Stomach (tissue), 9 donors: ENCODE data around the gene STAU1. TPM values are rescaled to one million over a fixed set of nuclear protein-coding genes. Genes with fewer than 3 reads are reported as not detected.
"Not testable (repeated sequence)": the region's sequence is repeated elsewhere in the genome, so short reads cannot be mapped to it uniquely, and the experiment has no call there.

Experiments used
- DNase-seq, 2 donors: peaks; one replicate each; pipeline versions ENCODE4 v3.0.0 to v3.0.0-alpha.2; 2013 to 2019
- H3K27ac ChIP-seq, 5 donors: fragments of 200-600 bp in 4 of 5; sonication (generic) in 4 of 5; one replicate each; pipeline ENCODE4 v1.5.1; 2013 to 2019; ENCODE audit warnings: mild to moderate bottlenecking in 1 of 5, moderate library complexity in 1 of 5
- H3K27me3 ChIP-seq, 3 donors: fragments of 200-600 bp; sonication (generic); one replicate each; pipeline ENCODE4 v1.5.1; 2017 to 2019; ENCODE audit warnings: mixed run types in 1 of 3
- H3K36me3 ChIP-seq, 4 donors: fragments of 200-600 bp; sonication (generic); 1 replicate in 3 of 4; 2 replicates in 1 of 4; pipeline ENCODE4 v1.5.1; 2016 to 2019
- H3K4me1 ChIP-seq, 4 donors: fragments of 200-600 bp; sonication (generic); one replicate each; pipeline ENCODE4 v1.5.1; 2016 to 2019
- H3K4me3 ChIP-seq, 4 donors: fragments of 200-600 bp; sonication (generic) in 3 of 4; one replicate each; pipeline ENCODE4 v1.5.1; 2016 to 2019; ENCODE audit warnings: mild to moderate bottlenecking in 1 of 4
- H3K9me3 ChIP-seq, 4 donors: fragments of 200-600 bp; sonication (generic); one replicate each; pipeline ENCODE4 v1.5.1; 2016 to 2019
- CTCF ChIP-seq, 7 experiments: fragments of 450-650 bp in 4 of 7; fragments of 200-600 bp in 3 of 7; sonication (generic) in 3 of 7; IDR thresholded peaks; one replicate each; pipeline ENCODE4 v1.5.1; 2016 to 2019; ENCODE audit warnings: antibody characterized with exemption in 7 of 7, control low read depth in 2 of 7, mild to moderate bottlenecking in 1 of 7
- EP300 ChIP-seq: sonication (generic); formaldehyde crosslinking; IDR thresholded peaks from one replicate; pipeline ENCODE4 v1.6.1; 2017; ENCODE audit warnings: antibody characterized with exemption
- POLR2A ChIP-seq, 4 donors: fragments of 450-650 bp; IDR thresholded peaks; one replicate each; pipeline ENCODE4 v1.6.1; 2016; ENCODE audit warnings: antibody characterized with exemption in 4 of 4, control low read depth in 2 of 4, mild to moderate bottlenecking in 1 of 4, moderate library complexity in 1 of 4
- POLR2AphosphoS5 ChIP-seq, 3 donors: sonication (generic); formaldehyde crosslinking; IDR thresholded peaks; one replicate each; pipeline ENCODE4 v1.6.1; 2016; ENCODE audit warnings: antibody characterized with exemption in 3 of 3
- WGBS, 5 donors: extraction: QIAGEN DNeasy Blood & Tissue Kit in 3 of 5; methylation state at CpG; one replicate each; pipeline versions ENCODE4 v1.1.5 to v1.1.7; 2013 to 2018; 5-methylcytosine and 5-hydroxymethylcytosine counted together
- intact Hi-C: fragments of 100-400 bp; cut with DNase I; formaldehyde crosslinking; loops from one replicate; pipeline ENCODE4 v1.15.1; 2023; ENCODE audit warnings: low total_unique reads
- polyA plus RNA-seq, 3 donors: library from polyadenylated mRNA; stranded (reverse); fragments of 200-250 nt; gene quantifications; one replicate each; pipeline ENCODE4 v1.2.3, GENCODE V29; 2013
- total RNA-seq, 5 donors: library from RNA; depleted of rRNA; stranded (reverse); fragments of >200 nt; gene quantifications; one replicate each; pipeline versions ENCODE4 v1.1.0 to v1.2.3, GENCODE V29; 2014 to 2016
- donor health status: healthy with polysubstance abuse.
- donor health status: Bipolar disorder and iron deficiency.
- donor health status: healthy.

Gene STAU1
- total and polyA plus RNA-seq, 8 donors, result 33.0 to 129 (median 56.5) TPM

GRCh38 chr20:49219091-49219923 is 31.2 kb upstream of the STAU1 start, which contains the start of gene DDX27:
Gene DDX27, plus strand, starts transcription at chr20:49219416. Its CDS starts 33 bp downstream, at chr20:49219449.
- Histone ChIP-seq H3K9me3 (no peaks in the 10 kb centered on the region), H3K27me3 (no peaks in the 10 kb centered on the region), H3K4me1 (peaks cover 9 to 33% (median 26%) of the 10 kb centered on the region in 4 donors), H3K27ac (peak within 1 kb of the TSS; percentile 79 to 96 (median 91)), H3K36me3 (peaks cover 30 to 40% (median 32%) of the 10 kb centered on the region in 4 donors), H3K4me3 (peak within 1 kb of the TSS; percentile 72 to 86 (median 78))
- TF ChIP-seq POLR2A (IDR thresholded peaks at IDR 0.05) (peak in 2 of 4 donors; percentile 25 to 81), POLR2AphosphoS5 (IDR thresholded peaks at IDR 0.05) (peak; percentile 89 to 97 (median 96)), CTCF (IDR thresholded peaks at IDR 0.05) (peak in 1 of 7 experiments; percentile 18), EP300 (no peak)
- intact Hi-C loops, result loop anchor here (5.0 kb wide), 1 partner anchor 87 kb away; no protein-coding TSS in a partner anchor
- DNase-seq, result peak; percentile 99 to 100
- WGBS, 5 donors, result 0 to 1% (median 0%) methylated on average over 42 to 46 of the region's 46 CpGs

GRCh38 chr20:49218739-49219090 is 30.6 kb upstream of the STAU1 start:
- WGBS, 5 donors, result 50 to 61% (median 57%) methylated on average over 13 of the region's 13 CpGs
- intact Hi-C loops, result loop anchor here (5.0 kb wide), 1 partner anchor 86 kb away; no protein-coding TSS in a partner anchor
- not testable (repeated sequence) for H3K27me3 ChIP-seq, H3K9me3 ChIP-seq
- H3K4me1 ChIP-seq, result peaks cover 9 to 33% (median 26%) of the 10 kb centered on the region in 4 donors
- peak overlapping the region; percentile 74 to 96 (median 91) for H3K27ac ChIP-seq
- DNase-seq, result peak; percentile 38 to 68
- peaks cover 24 to 35% (median 26%) of the 10 kb centered on the region in 4 donors for H3K36me3 ChIP-seq
- H3K4me3 ChIP-seq, result peak overlapping the region; percentile 72 to 86 (median 78)

GRCh38 chr20:49216991-49217578 is 29.0 kb upstream of the STAU1 start:
- no peak for TF ChIP-seq POLR2A (IDR thresholded peaks at IDR 0.05)
- TF ChIP-seq POLR2AphosphoS5 (IDR thresholded peaks at IDR 0.05), result peak in 2 of 3 donors; percentile 47 to 91
- peak in 5 of 7 experiments; percentile 81 to 90 (median 88) for TF ChIP-seq CTCF (IDR thresholded peaks at IDR 0.05)
- TF ChIP-seq EP300, result no peak
- Histone ChIP-seq H3K27ac (peak overlapping the region in 2 of 5 donors; percentile 38 to 51), H3K36me3 (peaks cover 8 to 18% (median 10%) of the 10 kb centered on the region in 4 donors), H3K4me1 (peaks cover 9 to 33% (median 26%) of the 10 kb centered on the region in 4 donors), H3K27me3 (no peaks in the 10 kb centered on the region), H3K4me3 (peak overlapping the region in 1 of 4 donors; percentile 2), H3K9me3 (no peaks in the 10 kb centered on the region)
- 12 to 19% (median 16%) methylated on average over 11 of the region's 11 CpGs for WGBS, 5 donors
- intact Hi-C loops, result loop anchor here (5.0 kb wide), 1 partner anchor 85 kb away; no protein-coding TSS in a partner anchor
- peak; percentile 97 to 98 for DNase-seq

DNA sequence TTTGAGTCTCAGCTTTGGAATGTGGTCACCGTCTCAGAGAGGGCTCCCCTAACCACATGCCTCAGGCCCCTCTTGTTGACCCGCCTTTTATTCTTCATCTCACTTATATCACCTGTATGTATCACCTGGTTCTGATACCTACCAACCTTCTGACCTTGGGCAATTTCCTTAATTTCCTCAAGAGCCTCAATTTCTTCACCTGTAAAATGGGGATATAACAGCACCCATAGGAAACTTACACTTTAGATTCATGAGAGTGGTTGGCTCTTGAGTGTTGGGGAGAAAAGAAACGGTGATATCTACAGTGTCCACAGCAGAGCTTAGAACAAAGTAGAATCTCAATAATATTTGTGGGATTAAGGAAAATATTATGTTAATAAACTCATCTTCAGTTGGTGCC is 27.1 kb upstream of the STAU1 start:
- Histone ChIP-seq H3K4me3 (no peak overlapping the region), H3K27me3 (no peaks in the 10 kb centered on the region), H3K4me1 (peaks cover 4 to 30% (median 16%) of the 10 kb centered on the region in 4 donors), H3K27ac (no peak overlapping the region), H3K9me3 (peaks cover 0 to 3% (median under 1%) of the 10 kb centered on the region in 4 donors), H3K36me3 (no peaks in the 10 kb centered on the region)
- DNase-seq, result no peak
- TF ChIP-seq CTCF (IDR thresholded peaks at IDR 0.05) (no peak), POLR2A (IDR thresholded peaks at IDR 0.05) (no peak), EP300 (no peak), POLR2AphosphoS5 (IDR thresholded peaks at IDR 0.05) (no peak)
- intact Hi-C loops, result loop anchor here (5.0 kb wide), 1 partner anchor 83 kb away; no protein-coding TSS in a partner anchor
- WGBS, 5 donors, result 87 to 92% (median 90%) methylated on average over 3 of the region's 3 CpGs
